COR-L47 (cell line): ENCODE measurements around the gene MED4.

Experiments
- DNase-seq: peaks from one replicate; lab custom pipeline; 2025; lab: John Stamatoyannopoulos, UW

MED4 gene, protein sequence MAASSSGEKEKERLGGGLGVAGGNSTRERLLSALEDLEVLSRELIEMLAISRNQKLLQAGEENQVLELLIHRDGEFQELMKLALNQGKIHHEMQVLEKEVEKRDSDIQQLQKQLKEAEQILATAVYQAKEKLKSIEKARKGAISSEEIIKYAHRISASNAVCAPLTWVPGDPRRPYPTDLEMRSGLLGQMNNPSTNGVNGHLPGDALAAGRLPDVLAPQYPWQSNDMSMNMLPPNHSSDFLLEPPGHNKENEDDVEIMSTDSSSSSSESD

GRCh38 chr13:48094781-48095502, at the start of gene MED4:
TSS of gene MED4 (minus strand) at chr13:48095104. CDS start at chr13:48095078, 26 bp downstream.
- DNase-seq: peak; percentile 86

GRCh38 chr13:48144413-48145035, 49.6 kb upstream of the MED4 start:
- DNase-seq: no peak

DNA sequence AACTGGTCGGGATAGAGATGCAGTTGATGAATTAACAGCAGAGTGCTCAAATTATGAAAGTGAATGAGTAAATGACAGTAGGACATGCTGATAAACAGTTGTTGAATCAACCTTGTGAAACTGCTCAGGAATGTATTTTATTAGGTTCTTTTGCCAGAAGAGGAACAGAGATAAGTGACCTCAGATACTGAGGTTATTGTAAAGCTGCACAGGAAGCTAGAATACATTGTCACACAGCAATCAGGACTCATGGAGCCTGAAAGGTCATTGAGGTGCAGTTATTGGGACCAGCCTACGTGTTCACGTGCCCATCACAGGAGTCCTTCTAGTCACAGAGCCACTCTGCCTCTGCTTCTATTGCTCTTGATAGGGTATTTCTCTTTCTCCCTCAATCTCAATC, 47.5 kb upstream of the MED4 start:
- DNase-seq: no peak

- DNase-seq: no peak
Measured at GRCh38 chr13:48138270-48138669, 43.4 kb upstream of the MED4 start.

- DNase-seq: no peak
Measured at GRCh38 chr13:48132961-48133360, 38.1 kb upstream of the MED4 start.

- no peak for DNase-seq
Measured at GRCh38 chr13:48131533-48131932, 36.6 kb upstream of the MED4 start.

DNA sequence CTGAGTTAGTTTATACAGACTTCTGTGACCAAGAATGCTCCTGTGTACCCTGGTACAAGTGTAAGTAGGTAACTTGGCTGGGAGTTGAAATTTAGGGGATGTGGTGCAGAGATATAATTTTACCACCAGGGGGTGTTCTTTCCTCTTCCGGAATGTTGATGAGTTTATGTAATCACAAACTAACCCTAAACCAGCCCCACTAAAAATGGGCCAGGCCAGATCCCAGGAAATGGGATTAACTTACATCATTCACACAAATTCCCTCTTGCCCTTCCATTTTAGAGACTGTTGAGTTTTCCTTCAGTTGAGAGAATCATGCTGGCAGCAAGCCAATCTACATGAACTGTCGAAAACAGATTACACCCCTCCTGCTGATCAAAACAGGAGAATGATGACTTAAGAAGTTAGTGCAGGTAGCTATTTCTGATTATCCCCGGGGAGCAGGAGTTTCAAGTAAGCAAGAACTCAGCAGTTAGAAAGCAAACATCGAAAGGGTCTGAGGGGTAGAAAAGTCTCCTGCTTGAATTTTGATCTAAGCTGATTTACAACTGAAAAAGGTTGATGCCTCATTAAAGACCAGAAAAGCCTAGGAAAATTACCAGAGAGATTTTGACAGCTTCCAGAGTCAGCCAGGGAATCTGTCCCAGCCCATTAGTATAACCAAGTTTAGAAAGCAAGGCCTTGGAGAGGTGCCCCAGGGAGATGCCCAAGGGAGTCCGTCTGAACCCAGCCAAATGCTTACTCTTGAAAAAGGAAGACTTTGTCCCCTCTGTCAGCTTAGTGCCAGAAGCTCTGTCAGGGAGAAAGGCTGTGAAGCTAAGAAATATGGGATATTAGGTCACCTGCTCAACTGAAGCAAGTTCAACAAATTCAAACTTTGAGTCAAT, 32.3 kb upstream of the MED4 start:
- peak; percentile 58 for DNase-seq

- DNase-seq: no peak
Measured at GRCh38 chr13:48125794-48126228, 30.9 kb upstream of the MED4 start.

DNA sequence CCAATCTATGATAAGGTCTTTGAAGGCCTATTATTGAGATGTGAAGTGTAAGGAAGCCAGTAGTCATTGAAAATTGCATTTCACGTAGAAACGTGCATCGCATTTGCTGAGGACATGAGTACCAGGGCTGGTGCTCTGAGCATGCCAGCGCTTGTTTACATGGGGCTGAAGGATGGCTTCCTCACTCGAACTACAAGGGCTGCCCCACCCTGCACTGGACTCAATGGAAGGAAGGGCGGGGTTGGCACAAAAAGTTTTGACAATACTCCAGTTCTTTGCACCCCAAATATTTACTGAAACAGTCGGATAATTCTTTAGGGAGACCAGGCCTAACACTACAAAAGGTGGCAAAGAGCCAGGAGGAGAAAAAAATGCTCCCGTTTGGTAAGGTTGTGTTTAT, 28.9 kb upstream of the MED4 start:
- no peak for DNase-seq

- DNase-seq: no peak
Measured at GRCh38 chr13:48121733-48122132, 26.8 kb upstream of the MED4 start.

DNA sequence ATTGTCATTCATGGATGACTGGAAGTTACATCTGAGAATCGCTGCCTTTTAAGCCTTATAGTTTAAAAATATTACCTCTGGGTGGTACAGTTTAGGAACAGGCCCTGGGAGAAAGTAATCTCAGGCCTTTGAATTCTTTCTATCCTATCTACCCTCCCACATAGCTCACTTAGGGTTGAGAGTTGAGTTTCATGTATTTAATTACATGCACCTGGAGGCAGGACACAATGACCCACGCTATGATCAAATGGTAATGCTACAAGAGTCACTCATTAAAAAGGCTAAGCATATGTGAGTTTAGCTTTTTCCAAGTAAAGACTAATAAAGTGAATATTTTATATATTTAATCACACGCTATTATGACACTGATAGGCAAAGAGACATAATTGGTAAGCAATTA, 25.3 kb upstream of the MED4 start:
- DNase-seq: no peak

- no peak for DNase-seq
Measured at GRCh38 chr13:48118030-48118429, 23.1 kb upstream of the MED4 start.

GRCh38 chr13:48116808-48117207, 21.9 kb upstream of the MED4 start:
- DNase-seq: no peak

GRCh38 chr13:48113756-48114130, 18.8 kb upstream of the MED4 start:
- DNase-seq: no peak

GRCh38 chr13:48112896-48113755, 18.2 kb upstream of the MED4 start:
- DNase-seq: no peak

- DNase-seq: no peak
Measured at GRCh38 chr13:48110931-48111721, 16.2 kb upstream of the MED4 start.

- DNase-seq: no peak
Measured at GRCh38 chr13:48110132-48110868, 15.4 kb upstream of the MED4 start.

DNA sequence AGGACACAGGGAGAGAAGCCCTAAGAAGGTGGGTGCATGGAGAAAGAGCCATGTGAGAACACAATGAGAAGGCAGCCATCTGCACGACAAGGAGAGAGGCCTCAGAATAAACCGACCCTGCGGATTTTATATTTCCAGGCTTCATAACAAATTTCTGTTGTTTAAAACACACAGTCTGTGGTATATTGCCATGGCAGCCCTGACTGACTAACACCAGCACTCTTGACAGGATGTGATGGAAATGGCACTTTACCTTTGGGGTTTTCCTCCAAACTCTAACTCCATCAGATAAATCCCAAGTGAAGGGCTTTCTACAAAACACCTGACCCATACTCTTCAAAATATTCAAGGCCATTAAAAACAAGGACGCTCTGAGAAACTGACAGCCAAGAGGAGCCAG, 13.2 kb upstream of the MED4 start:
- DNase-seq: no peak

DNA sequence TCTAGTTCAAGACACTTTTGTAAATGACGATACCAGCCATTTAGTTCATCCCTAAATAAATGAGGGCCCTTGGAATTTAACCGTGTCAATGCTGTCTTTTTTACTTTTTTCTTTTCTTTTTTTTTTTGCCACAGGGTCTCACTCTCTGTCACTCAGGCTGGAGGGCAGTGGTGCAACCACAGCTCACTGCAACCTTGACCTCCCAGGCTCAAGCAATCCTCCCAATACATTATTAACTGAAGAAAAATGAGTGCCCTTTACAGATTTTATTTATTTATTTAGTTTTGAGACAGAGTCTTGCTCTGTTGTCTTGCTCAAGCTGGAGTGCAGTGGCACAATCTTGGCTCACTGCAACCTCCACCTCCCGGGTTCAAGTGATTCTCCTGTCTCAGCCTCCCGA, 2.9 kb upstream of the MED4 start:
- DNase-seq: no peak

GRCh38 chr13:48096670-48097069, 1.8 kb upstream of the MED4 start:
- DNase-seq: no peak
